Sigmoid colon (tissue), 4 donors: Measurements from ENCODE around the gene WDR31.

Experiments
- EP300 ChIP-seq, 4 donors: sonication (generic); formaldehyde crosslinking; IDR thresholded peaks; one replicate each; pipeline ENCODE4 v1.6.1; 2017; ENCODE audit warnings: antibody characterized with exemption in 4 of 4
- POLR2A ChIP-seq, 2 donors: fragments of 450-650 bp; IDR thresholded peaks; one replicate each; pipeline ENCODE4 v1.6.1; 2016; ENCODE audit warnings: antibody characterized with exemption in 2 of 2, mild to moderate bottlenecking in 2 of 2, moderate library complexity in 2 of 2
- POLR2AphosphoS5 ChIP-seq, 4 donors: sonication (generic); formaldehyde crosslinking; IDR thresholded peaks; one replicate each; pipeline ENCODE4 v1.6.1; 2017; ENCODE audit warnings: antibody characterized with exemption in 4 of 4
- TF ChIP-seq, protein P1 (sequence below), 4 experiments: fragments of 450-650 bp in 3 of 4; fragments of 200-600 bp in 1 of 4; IDR thresholded peaks; one replicate each; pipeline ENCODE4 v1.5.1; 2016 to 2019; ENCODE audit warnings: antibody characterized with exemption in 4 of 4, mild to moderate bottlenecking in 3 of 4, moderate library complexity in 2 of 4

DNA sequence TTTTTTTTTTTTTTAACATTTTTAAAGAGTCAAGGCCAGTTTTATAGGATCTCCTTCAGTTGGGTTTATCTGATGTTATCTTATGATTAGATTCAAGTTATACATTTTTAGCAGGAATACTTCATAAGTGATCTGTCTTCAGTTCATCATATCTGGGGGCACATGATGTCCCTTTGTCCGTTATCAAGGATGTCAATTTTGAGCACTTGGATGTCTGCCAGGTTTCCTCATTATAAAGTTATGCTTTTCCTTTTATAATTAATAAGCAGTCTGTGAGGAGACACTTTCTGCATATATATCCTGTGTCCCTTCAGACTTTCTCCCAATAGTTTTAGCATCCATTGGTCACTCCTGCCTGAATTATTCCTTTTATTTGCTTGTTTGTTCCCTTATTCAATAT lies 24.9 kb upstream of the WDR31 start:
- TF ChIP-seq, protein P1, sequence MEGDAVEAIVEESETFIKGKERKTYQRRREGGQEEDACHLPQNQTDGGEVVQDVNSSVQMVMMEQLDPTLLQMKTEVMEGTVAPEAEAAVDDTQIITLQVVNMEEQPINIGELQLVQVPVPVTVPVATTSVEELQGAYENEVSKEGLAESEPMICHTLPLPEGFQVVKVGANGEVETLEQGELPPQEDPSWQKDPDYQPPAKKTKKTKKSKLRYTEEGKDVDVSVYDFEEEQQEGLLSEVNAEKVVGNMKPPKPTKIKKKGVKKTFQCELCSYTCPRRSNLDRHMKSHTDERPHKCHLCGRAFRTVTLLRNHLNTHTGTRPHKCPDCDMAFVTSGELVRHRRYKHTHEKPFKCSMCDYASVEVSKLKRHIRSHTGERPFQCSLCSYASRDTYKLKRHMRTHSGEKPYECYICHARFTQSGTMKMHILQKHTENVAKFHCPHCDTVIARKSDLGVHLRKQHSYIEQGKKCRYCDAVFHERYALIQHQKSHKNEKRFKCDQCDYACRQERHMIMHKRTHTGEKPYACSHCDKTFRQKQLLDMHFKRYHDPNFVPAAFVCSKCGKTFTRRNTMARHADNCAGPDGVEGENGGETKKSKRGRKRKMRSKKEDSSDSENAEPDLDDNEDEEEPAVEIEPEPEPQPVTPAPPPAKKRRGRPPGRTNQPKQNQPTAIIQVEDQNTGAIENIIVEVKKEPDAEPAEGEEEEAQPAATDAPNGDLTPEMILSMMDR (IDR thresholded peaks at IDR 0.05), result no peak
- no peak for TF ChIP-seq EP300 (IDR thresholded peaks at IDR 0.05)
- no peak for TF ChIP-seq POLR2A (IDR thresholded peaks at IDR 0.05)
- TF ChIP-seq POLR2AphosphoS5 (IDR thresholded peaks at IDR 0.05), result no peak
